Measurements from ENCODE around the gene POLR2E.

The POLR2E gene

DNA sequence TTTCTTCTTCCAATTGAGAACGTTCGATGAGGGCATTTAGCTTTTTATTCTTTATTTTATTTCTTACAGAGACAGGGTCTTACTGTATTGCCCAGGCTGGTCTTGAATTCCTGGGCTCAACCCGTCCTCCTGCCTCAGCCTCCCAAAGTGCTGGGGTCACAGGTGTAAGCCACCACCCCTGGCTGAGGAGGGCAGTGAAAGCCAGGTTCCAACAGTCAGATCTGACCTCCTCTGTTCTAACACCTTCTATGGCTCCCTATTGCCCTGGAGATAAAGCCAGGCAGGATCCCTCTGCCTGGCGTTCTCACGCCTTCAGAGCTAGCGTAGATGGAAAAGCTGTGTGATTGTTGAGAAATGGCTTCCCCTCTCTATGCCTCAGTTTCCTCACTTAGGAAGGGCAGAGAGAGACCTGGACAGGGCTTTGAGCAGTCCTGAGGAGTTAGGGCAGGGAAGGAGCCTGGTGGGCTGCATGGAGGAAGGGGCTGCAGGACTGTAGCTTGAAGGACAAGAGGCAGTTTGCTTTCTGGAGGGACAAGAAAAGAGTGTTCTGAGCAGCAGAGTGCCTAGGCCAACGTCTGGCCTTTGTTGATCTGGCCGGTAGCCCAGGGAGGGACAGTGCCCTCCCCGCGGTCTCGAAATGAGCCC is 22.7 kb downstream of the POLR2E start:
- peaks cover 46% of the 10 kb centered on the region for H3K27me3 ChIP-seq
- H3K4me1 ChIP-seq, result 0 out of 2 replicates have a peak, but pooled peaks cover 4% of the 10 kb centered on the region
- peaks cover 4% of the 10 kb centered on the region; the same call in 1 of the 2 replicates for H3K9me3 ChIP-seq
- no peak for DNase-seq
- no peaks in the 10 kb centered on the region for H3K36me3 ChIP-seq
- no peak overlapping the region for H3K4me3 ChIP-seq (ENCODE audit: low read depth, low read length)
- no peak for TF ChIP-seq CTCF (IDR thresholded peaks at IDR 0.05; ENCODE audit: low read depth, low read length)

DNA sequence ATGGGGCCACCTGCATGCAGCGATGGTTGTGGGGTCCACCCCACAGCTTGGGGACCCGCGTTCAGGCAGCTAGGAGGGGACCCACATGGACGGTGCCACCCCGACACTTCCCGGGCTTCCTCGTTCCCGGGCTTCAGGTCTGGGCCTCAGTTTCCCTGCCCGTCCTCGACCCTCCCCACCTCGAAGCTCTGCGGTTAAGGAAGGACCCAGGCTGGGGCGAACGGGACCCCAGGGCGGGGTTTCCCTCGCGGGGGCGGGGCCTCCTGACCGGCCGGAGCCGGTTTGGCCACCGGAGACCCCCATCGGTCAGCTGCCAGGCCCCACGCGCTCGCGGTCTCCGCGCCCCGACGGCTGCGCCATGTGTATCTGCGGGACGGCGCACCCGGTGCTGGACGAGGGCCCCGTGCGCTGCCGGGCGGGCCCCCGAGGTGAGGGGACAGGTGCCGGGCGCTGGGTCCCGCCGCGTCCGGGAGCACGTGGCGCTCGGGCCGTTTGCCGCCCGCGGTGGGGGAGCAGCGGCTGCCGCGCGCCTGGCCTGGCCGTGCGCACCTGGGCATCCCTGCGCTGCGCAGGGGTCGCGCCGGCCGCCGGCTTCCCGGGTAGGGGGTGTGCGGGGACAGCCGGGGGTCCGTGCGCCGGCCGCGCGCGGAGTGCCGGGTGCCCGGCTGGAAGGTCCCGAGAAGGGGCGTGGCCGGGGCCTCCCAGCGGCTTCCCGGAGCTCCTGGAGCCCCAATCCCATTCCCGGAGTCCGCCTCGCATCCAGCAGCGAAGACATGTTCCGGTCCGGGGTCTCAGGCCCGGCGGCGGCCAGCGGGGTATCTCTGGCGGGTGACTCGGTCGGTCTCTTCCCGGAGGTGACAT is 24.0 kb downstream of the POLR2E start:
- Histone ChIP-seq H3K27me3 (peaks cover 59% of the 10 kb centered on the region), H3K36me3 (no peaks in the 10 kb centered on the region)
- TF ChIP-seq CTCF (IDR thresholded peaks at IDR 0.05; ENCODE audit: low read depth, low read length), result no peak

DNA sequence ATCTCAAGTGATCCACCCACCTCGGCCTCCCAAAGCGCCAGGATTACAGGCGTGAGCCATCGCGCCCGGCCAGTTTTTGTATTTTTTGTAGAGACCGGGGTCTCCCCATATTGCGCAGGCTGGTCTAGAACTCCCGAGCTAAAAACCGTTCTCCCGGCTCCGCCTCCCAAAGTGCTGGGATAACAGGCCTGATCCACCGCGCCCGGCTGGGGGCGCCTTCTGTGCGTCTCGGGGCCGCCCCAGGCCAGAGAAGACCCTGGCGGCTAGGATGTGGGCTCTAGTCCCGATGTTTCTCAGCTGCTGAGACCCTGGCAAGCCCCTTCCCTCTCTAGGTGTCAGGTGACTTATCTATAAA is 24.6 kb downstream of the POLR2E start:
- peaks cover 4% of the 10 kb centered on the region; the same call in 1 of the 2 replicates for H3K9me3 ChIP-seq
- peaks cover 62% of the 10 kb centered on the region for H3K27me3 ChIP-seq
- no peak overlapping the region for H3K4me3 ChIP-seq (ENCODE audit: low read depth, low read length)
- no peak for DNase-seq
- no peaks in the 10 kb centered on the region for H3K36me3 ChIP-seq
- H3K4me1 ChIP-seq, result peaks cover 4% of the 10 kb centered on the region; the same call in 1 of the 2 replicates
- TF ChIP-seq CTCF (IDR thresholded peaks at IDR 0.05; ENCODE audit: low read depth, low read length), result no peak

More for the DNA sequence above, 24.0 kb downstream of the POLR2E start:
- DNase-seq, result no peak
- peaks cover 4% of the 10 kb centered on the region; the same call in 1 of the 2 replicates for H3K4me1 ChIP-seq
- no peak overlapping the region for H3K4me3 ChIP-seq (ENCODE audit: low read depth, low read length)
- peaks cover 4% of the 10 kb centered on the region; the same call in 1 of the 2 replicates for H3K9me3 ChIP-seq

DNA sequence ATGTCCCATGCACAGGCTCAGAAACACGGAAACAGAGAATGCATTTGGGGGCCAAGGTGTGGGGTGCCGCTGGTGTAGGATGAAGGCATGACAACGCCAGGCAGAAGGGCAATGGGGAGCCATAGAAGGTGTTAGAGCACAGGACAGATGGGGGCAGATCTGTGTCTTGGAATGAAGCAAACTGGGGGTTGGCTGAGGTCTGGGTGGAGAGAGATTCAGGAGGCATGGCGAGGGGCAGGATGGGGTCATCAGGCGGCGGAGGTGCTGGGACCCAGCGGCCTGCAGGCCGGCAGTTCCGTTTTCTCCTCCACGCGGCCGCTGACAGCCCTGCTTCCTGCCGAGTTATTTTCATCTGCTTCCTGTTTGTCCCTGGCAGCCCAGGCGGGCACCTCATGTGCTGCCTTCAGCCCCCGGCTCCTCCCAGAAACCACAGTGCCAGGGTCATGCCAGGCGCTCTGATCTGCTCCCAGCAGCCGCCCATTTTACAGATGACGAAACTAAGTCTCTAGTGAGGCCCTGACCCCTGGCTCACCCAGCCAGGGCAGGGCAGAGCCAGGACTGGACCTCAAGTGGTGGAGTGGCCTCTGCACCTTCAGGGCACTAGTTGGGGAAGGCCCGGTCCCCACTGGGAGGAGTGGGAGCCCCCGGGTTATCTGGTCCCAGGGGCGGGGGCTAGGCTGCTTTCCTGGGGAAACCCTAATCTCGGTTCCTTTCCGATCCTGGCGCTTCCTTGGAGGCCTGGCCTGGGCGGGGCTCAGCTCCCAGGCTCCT is 26.0 kb downstream of the POLR2E start:
- DNase-seq, result no peak
- Histone ChIP-seq H3K4me3 (ENCODE audit: low read depth, low read length) (no peak overlapping the region), H3K36me3 (no peaks in the 10 kb centered on the region)

More for the DNA sequence above, 26.0 kb downstream of the POLR2E start:
- TF ChIP-seq CTCF (IDR thresholded peaks at IDR 0.05; ENCODE audit: low read depth, low read length), result no peak
- Histone ChIP-seq H3K4me1 (peaks cover 3% of the 10 kb centered on the region; the same call in 1 of the 2 replicates), H3K27me3 (peaks cover 69% of the 10 kb centered on the region), H3K9me3 (peaks cover 4% of the 10 kb centered on the region; the same call in 1 of the 2 replicates)
